ENCODE measurements around the gene GLIPR1.
A peak's percentile ranks its signal among the peaks of the same experiment; 100 is the strongest.
"Not testable (repeated sequence)": the region's sequence is repeated elsewhere in the genome, so short reads cannot be mapped to it uniquely, and the experiment has no call there.

GLIPR1 gene

GRCh38 chr12:75476071-75476470 is 4.5 kb upstream of the GLIPR1 start:
- no peak for FAIRE-seq

- no peak for FAIRE-seq
Measured at GRCh38 chr12:75477137-75477536, 3.4 kb upstream of the GLIPR1 start.

DNA sequence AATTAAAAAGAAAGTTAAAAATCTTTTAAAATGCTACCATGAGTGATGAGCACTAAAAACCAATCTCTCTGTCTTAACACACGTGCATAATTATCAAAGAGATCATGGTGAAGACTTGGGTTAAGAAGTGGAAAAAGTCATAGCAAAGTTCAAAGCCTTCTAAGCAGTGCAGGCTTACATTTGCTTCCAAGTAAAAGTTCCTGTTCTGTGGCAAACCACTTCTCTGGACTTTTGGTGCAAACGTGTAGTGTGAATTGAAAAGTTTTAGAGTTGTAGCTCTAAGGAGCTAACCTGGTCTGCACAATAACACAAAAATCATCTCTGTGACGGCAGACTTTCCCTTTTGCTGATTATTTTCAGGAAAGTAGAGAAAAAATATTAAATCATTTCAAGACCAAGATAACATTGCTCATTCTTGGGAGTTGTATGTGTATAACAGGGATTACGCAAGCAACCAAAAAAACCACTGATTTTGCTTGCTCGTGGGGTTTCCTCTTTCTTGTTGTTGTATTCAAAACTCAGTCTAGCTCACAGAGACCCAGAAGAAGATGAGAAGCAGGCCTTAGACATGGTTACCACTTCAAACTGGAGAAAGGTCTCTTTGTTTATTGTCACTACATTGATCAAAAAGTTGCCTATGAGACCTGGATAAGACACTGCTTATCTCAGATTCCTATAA is 2.3 kb upstream of the GLIPR1 start:
- no peak for FAIRE-seq

GRCh38 chr12:75479963-75480461 is 543 bp upstream of the GLIPR1 start:
- no peak for FAIRE-seq

- FAIRE-seq = no peak
Measured at GRCh38 chr12:75481013-75481705, 604 bp downstream of the GLIPR1 start.

- FAIRE-seq = no peak
Measured at GRCh38 chr12:75481774-75482173, 1.2 kb downstream of the GLIPR1 start.

DNA sequence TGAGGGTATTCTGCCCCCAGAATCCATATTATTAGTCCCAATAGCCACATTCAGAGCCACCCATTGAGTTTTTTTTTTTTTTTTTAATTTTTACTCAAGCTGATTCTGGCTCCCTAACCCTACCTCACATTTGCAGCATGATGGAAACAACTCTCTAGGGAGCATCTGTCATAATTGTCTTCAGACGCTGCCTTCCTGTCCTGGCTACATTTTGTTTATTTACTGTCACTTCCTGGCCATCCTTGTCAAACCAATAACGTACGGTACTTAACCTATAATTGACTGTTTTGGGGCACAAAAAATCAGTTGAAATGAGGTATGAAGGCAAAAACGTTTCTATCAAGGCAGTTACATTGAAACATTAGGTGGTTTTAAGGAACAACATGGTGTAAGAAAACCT is 2.1 kb downstream of the GLIPR1 start:
- FAIRE-seq = no peak

GRCh38 chr12:75483431-75483830 is 2.9 kb downstream of the GLIPR1 start:
- no peak for FAIRE-seq

DNA sequence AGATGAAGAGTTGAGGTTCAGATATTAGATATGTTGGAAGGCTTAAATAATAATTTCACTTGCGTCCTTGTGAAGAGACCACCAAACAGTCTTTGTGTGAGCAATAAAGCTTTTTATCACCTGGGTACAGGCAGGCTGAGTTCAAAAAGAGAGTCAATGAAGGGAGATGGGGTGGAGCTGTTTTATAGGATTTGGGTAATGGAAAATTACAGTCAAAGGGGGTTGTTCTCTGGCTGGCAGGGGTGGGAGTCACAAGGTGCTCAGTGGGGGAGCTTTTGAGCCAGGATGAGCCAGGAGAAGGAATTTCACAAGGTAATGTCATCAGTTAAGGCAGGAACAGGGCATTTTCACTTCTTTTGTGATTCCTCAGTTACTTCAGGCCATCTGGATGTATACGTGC is 3.9 kb downstream of the GLIPR1 start:
- FAIRE-seq = not testable (repeated sequence)

- FAIRE-seq = no peak
Measured at GRCh38 chr12:75487308-75487707, 6.8 kb downstream of the GLIPR1 start.

DNA sequence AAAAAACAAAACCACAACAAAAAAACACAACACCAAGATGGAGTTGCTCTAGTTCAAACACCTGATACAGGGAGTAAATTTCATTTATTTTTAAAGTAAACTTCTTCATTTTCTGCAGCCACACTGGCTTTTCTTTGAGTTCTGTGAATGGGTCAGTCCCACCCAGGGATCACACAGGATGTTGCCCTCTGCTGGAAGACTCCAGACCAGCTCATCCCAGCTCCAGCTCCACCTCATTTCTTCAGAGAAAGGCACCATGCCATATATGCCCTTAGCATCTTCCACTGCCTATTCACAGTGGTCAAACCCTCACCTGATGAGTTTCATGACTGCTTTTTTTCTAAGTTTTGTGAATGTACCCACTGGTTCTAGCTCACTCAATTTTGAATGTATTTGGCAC is 8.0 kb downstream of the GLIPR1 start:
- no peak for FAIRE-seq

DNA sequence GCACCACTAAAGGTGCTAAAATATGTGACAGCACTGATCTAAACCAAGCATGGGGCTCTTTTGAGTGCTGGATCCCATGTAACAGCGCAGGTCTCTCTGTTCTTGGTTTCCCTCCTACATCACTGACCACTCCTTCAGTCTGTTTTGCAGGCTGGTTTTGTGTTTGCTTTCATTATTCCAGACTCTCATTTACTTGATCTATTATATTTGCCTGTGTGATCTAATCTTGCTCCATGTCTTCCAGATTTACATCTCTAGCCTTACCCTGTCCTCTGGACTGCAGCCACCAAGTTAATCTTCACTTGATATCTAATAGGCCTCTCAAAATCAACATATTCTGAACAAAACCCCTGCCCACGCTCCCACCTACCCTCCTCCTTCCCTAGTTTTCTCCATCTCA is 8.6 kb downstream of the GLIPR1 start:
- no peak for FAIRE-seq

- FAIRE-seq = no peak
Measured at GRCh38 chr12:75489613-75490210, 9.2 kb downstream of the GLIPR1 start.

GRCh38 chr12:75491169-75491568 is 10.6 kb downstream of the GLIPR1 start:
- FAIRE-seq = no peak

DNA sequence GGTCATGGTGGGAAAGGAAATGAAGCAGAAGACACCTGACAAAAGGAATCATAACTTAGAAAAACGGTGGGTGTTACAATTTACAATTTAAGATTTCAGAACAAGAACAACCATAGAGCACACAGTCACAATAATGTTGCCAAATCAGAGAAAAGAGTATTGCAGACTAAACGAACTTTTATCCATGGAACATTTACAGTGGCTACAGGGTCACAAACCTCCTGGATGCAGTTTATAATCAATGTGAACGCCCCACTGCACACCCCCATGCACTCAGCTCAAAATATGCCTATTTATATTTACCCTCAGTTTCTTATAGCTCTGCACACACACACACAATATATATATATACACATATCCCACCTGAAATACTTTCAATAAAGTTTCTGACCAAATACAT is 22.9 kb downstream of the GLIPR1 start:
- FAIRE-seq = no peak

DNA sequence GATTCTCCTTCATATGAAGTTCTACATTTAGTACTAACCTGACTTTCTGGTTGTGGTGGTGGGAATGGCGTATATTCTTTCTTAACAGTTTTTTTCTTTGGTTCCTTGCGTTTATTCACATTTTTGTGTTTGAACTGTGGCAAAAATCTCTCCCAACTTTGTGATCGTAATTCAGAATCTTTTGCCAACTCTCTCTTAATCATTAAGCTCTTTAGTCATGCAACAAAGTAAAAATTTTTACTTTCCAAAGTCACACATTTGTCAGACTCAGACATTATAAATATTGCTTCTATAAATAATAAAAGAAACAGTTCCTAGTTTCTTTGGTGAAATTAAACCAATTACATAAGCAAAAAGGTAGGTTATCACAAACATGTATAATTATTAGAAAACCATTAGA is 23.3 kb downstream of the GLIPR1 start:
- peak; percentile 79 for FAIRE-seq

GRCh38 chr12:75505706-75506312 is 25.3 kb downstream of the GLIPR1 start:
- peak; percentile 96 for FAIRE-seq

DNA sequence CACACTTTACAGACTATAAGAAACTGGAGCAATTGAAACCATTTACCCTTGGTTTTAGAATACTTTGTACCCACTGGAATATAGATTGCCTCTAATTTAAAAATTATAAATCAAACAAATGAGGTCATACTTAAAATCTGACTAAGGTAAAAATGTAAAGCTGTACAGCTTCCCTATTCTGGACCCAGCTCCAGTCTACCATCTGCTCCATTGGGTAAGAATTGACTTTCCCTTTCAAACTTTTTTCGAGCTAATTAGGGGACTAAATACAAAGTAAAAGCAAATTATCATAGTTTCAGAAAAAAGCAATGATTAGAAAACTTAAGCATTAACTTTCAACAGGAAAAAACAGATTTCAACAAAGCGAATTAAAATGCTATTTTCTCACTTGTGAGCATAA is 26.5 kb downstream of the GLIPR1 start:
- peak; percentile 32 for FAIRE-seq

DNA sequence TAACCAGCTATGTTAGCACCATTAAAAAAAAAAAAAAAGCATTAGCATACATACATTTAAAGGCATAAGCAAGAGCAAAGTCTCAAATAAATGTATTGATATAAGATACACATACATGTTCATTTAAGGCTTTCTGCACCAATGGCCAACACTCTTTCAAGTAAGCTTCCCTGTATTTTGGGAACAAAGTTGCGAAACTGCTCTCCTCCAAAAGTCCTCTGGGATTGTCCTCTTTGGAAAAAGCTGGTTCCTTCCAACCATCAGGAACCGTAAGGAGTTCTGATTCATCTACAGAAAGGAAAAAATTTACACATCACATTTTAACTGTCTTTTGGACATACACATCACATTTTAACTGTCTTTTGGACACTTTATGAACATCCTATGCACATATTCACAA is 27.6 kb downstream of the GLIPR1 start:
- FAIRE-seq = peak; percentile 44

DNA sequence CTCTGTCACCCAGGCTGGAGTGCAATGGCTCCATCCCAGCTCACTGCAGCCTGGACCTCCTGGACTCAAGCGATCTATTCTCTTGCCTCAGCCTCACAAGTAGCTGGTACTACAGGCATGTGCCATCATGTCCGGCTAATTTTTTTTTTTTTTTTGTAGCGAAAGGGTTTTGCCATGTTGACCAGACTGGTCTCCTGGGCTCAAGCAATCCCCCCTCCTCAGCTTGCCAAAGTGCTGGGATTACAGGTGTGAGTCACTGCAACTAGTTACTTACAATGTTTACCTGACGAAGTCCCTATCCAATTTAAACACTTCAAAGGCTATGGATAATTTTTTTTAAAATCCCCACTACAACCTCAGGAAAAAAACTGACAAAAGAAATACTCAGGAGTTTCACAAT is 29.1 kb downstream of the GLIPR1 start:
- no peak for FAIRE-seq

DNA sequence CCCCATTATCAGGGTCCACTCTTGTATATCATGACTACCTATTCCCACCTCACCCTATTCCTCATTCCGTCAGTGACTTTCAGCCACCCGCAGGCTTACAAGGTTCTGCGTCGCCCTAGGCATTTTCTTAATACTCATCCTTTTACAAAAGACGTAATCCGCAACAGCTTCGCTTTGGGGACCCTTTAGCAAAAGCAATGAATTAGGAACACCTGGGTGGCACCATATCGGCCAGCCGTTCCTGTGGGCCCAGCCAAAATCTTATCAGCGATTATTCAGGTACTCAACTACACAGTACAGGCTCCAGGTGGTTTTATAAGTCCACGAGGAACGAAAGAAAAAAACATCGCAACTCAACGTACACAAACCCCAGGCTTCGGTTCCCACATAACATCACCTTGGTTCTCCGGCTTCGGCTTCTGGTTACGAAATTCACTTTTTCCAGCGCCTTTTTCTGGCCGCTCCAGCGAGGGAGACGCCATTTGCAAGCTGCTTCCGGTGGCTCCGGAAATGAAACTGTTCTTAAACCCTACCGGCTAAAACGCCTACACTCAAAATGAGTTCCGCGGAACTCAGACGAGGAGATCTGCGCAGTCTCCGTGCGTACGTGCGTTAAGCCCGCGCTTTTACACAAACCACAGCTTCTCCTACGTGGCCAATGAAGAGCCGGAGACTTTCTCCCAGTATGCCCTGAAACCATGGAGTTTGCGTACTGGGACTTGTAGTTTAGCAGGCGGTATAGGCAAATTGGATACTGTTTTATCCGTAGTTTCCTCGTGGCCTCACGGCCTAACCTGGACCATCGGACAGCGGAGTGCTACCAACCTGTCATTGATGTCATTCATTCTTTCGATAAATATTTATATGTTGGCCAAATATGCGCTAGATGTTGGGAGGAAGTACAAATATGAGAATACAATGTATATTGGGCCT is 30.8 kb downstream of the GLIPR1 start, which contains the start of gene KRR1:
TSS of gene KRR1 (minus strand) at position 494 of the 933 bp plus-strand sequence. CDS start at position 482, 12 bp downstream.
- peak; percentile 99 for FAIRE-seq

DNA sequence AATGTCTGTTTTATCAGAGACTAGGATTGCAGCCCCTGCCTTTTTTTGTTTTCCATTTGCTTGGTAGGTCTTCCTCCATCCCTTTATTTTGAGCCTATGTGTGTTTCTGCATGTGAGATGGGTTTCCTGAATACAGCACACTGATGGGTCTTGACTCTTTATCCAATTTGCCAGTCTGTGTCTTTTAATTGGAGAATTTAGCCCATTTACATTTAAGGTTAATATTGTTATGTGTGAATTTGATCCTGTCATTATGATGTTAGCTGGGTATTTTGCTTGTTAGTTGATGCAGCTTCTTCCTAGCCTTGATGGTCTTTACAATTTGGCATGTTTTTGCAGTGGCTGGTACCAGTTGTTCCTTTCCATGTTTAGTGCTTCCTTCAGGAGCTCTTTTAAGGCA is 40.7 kb downstream of the GLIPR1 start:
- FAIRE-seq = not testable (repeated sequence)

All from A204.1 (cell line).